Superior temporal gyrus (tissue), 1 donor: Measurements from ENCODE around the gene GATA5.
"Not testable (repeated sequence)": the region's sequence is repeated elsewhere in the genome, so short reads cannot be mapped to it uniquely, and the experiment has no call there.

ENCODE experiments used
- DNase-seq: peaks from one replicate; pipeline ENCODE4 v3.0.0-alpha.2; 2016; ENCODE audit errors: extremely low spot score

Gene GATA5

DNA sequence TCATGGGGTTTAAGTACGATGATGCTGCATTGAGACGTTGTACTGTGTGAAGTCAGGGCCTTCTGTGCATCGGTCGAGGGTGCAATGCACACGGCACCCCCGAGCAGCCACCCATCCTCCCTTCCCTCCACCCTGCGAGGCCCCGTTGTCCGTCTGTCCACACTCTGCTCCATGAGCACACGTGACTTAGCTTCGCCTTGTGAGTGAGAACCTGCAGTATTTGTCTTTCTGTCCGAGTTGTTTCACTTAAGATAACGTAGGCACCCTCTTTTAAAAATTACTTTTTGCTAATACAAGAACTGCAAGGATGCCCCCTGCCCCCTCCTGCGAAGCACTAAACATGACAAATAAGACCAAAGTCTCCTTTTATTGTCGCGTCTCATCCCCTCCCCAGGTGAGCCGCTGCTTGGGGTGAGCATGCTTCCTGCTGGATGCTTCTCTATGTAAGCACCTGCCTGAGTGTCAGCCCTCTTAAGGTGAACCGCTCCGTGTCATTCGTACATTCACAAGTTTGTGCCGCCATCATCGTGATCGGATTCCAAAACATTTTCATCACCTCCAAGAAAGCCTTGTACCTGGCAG is 44.8 kb downstream of the GATA5 start:
- DNase-seq: no peak

DNA sequence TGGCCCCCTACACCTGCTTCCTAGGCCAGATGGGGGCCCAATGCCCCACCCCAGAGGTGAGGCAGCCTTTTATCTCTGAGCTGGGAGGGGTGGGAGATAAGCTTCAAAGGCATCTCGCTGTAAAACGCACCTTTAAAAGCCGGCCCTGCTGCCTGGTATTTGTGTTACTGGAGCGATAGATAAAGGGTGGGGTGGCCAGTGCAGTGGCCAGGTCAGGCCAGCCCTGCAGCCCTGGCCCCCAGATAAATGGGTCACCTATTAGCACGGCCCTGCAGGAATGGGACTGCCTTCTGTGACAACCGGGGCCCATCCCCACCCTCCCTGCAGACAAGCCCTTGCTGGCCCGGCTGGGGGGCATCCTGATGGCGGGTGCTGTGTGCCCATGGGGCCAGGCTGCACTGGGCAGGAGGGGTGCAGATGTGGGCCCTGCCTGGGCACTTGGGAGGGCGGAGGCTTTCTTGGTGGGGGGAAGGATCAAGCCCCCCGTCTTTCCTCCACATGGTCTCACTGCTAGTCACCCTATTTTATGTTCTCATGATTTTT is 45.4 kb downstream of the GATA5 start:
- no peak for DNase-seq

DNA sequence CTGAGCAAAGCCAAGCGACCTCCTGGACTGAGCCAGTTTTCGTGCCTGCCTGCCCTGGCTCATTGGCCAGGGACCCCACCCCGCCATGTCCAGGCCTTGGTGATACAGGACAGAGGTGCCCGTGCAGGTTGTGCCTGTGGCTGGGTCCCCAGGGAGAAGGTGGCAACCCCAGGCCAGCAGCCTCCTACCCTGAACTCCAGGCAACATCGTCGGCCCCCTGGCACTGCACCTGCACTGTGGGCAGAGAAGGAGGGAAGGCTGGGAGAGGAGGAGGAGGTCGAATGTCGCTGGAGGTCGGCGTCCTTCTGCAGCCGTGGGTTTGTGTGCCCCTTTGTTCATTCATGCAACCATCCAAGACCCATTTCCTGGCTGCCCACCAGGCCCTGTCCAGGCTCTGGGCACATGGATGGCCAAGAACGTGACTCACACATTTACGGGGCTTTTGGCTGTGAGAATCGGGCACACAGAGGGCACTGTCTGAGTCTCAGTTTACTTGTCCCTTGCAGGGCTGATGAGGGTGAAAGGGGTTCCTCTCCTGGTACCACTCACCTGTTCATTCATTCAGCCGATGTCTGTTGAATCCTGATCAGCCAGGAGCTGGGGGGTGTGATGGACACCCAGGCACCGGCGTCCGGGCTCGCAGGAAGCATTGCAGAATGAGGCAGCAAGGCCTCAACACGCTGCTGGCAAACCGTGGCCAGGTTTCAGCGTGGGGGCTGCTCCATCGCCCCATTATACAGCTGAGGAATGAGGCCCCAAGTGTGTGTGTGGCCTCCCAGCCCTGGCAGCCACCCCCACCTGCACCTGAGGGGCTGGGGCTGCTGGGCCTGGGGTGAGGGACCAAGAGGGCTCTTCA is 46.1 kb downstream of the GATA5 start:
- DNase-seq: no peak

DNA sequence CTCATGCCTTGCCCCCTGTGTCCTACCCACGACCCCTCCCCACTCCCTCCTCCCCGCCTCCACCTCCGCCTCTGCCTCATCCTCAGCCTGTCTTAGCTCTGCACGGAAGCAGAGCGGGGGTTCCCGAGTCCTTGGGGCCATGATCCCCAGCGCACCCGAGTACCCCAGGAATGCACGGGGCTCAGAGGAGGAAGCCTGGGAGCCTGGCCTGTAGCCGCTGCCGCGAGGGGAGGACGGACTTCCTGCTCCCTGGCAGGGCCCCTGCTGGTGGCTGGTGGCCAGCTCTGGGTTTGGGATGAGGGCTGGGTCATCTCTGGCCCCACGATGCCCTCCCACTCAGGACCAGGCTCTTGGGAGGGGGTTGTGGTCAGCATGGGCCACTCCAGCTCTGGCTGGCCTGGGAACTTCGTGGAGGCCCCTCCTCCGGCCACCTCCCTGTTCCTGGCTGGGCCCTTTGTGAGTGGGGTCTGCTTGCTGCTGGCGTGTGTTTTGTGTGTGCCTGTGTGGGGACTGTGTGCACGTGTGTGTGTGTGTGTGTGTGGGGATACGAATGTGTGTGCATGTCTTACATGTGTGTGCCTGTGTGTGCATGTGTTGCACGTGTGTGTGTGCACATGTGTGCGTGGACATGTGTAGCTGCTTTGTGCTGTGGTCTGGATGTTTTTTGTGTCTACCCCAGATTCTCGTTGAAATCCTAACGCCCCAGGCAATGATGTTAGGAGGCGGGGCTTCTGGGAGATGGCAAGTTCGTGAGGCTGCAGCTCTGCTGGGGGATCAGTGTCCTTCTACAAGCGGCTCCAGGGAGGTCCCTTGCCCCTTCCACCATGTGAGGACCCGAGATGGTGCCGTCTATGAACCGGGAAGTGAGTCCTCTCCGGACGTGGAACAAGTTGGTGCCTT is 47.1 kb downstream of the GATA5 start:
- no peak for DNase-seq

DNA sequence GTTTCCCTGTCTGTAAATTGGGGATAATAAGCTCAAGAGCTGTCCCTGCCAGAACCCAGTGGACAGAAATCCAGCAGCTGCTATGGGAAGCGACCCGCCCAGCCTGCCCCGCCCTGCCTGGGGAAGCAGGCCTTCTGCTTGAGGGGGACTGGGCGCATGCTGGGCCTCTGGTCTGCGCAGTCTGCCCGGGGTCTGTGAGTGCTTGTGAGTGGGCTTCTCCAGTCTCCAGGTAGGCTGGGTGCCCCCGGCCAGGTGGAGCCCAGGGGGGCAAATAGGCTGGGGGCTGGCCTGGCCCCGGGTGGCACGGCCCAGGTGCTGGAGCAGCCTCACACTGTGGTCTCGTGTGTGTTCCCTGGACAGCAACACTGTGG is 47.8 kb downstream of the GATA5 start:
- no peak for DNase-seq

DNA sequence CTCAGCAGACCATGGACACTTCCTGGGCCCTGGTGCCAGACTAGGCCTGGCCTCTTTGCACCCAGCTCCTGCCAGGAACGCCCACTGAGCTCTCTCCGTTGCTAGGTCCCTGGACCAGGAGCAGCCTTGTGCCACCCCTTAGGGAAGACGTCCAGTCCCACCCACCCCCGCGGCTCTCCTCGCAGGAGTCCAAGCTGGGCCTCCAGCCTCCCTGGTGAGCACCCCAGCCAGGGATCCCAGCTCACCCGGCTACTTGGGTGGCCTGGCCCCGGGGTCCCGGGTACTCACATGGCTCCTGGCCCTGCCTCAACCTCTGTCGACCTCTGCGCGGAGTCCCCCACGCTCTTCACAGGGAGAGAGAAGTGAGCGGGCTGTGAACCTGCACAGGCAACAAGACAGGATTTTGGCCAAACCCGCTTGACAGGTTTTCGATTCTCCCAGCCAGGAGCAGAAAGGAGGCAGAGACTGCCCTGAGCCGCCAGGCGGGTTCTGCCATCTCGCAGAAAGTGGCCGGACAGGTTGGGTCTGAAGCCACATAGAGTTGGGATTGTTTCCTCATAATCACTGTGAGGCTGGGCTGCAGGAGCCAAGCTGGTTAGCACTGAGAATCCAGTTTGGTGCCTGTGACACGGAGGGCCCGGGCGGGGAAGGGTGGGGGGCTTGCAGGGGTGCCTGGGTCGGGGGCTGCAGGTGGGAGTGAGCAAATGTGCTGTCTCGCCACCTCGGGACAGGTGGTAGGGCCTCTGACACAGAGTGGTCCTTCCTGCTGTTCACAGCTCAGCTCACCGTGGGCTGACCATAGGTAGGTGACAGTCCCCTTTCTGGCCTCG is 48.4 kb downstream of the GATA5 start, which contains the start of gene RBBP8NL:
TSS of gene RBBP8NL (minus strand) at position 368 of the 830 bp plus-strand sequence. CDS start 7,892 bp downstream, outside the sequence.
- DNase-seq: no peak

DNA sequence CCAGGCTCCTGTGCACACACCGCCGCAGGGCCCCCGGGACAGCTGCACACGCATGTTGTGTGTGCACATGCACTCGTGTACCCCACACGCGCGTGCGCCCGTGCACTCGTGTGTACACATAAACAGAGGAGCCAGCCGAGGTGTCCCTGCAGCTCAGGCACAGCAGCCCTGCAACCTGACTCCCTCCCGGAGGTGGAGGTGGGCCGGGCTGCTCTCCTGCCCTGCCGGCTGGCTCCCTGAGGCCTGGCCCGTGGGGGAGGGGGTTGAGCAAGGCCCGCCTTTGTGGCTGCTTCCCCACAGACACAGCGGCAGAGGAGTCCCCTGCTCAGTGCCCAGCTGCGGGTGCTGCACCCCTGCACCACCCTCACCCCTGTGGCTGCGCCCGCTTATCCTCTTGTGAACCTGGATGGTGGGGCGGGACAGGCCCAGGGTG is 49.1 kb downstream of the GATA5 start:
- no peak for DNase-seq

DNA sequence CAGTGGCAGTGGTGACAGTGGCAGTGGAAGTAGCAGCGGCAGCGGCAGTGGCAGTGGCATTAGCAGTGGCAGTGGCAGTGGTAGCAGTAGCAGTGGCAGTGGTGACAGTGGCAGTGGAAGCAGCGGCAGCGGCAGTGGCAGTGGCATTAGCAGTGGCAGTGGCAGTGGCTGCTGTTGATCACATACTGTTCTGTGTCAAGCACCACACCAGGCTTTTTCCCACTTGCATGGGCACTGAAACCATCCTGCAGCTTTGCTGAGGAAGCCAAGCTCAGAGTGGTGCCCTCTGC is 49.8 kb downstream of the GATA5 start:
- not testable (repeated sequence) for DNase-seq

DNA sequence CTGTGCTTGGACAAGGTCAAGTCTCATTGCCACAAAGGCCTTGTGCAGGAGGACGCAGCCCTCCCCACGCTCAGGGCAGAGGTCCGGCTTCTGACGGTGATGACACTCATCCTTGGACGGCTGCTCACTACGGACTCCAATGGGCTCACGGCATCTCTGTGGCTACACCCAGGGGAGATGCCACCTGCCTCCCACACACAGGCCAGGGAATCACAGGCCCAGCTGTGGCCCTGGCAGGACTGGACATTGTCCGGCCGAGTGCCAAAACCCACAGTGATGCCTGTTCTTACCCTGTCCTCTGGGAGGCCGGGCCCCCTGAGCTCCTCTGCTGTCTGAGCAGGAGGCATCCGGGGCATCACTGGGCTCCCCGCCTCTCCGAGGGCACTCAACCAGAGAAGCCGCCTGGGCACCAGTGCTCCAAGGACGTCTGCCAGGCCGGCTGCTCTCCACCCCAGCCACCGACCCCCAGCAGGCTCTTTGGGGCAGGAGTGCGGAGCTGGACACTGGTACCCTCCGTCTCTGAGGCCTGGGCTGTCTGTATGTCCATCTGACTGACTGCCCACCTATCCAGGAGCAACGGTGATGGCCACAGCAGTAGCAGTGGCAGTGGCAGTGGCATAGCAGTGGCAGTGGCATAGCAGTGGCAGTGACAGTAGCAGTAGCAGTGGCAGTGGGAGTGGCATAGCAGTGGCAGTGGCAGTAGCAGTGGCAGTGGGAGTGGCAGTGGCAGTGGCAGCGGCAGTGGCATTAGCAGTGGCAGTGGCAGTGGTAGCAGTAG is 50.3 kb downstream of the GATA5 start:
- DNase-seq: no peak

DNA sequence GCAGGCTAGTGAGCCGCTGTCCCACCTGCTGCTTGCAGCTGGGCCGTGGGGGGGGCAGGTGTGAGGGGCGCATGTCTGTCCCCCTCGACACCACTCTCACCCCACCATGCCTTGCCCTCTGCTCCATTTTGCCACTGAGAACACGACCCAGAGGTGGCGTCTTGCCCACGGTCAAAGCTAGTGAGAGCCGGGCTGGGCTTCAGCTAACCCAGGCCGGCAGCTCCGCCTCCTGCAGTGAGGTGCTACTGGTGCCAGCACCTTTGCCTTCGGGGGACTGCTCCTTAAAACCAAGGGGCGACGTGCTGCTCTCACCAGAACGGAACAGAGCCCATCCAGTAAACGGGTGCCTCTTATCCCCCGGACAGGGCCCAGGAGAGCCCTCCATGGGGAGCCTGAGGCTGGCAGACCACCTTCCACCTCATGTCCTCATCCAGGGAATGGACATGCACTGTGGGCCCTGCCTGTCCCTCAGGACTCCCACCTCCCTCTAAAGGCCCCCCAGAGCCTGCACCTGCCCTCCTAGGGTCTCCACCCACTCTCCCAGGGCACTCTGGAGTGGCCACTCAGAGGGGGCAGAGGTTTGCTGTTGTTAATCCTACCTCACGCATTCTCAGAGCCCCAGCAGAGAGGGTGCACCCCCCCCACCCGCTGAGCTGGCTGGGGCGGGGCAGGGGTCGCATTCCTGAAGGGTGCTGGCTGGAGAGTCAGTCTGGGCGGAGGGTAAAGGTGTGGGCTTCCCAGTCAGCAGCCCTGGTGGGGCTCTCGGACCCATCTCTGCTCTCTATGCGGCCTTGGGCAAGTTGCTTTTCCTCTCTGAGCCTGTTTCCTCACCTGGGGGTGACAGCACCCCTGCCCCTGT is 51.3 kb downstream of the GATA5 start:
- no peak for DNase-seq

DNA sequence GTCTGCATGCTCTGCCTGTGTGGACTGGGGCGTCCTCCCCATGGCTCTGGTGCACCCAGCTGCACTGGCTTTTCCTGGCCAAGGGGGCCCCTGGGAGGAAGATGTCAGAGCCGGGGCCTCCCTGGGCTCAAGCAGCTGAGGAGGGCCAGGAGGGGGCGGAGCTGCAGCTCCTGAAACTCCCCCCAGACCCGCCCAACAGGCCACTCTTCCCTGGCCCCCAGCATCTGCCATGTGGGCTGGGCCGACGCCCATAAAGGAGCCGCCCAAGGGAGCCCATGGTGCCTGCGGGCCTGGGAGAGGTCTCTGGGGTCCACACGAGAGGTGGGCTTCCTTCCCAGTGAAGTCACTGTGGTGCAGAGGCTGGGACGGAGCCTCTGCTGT is 52.5 kb downstream of the GATA5 start:
- no peak for DNase-seq

DNA sequence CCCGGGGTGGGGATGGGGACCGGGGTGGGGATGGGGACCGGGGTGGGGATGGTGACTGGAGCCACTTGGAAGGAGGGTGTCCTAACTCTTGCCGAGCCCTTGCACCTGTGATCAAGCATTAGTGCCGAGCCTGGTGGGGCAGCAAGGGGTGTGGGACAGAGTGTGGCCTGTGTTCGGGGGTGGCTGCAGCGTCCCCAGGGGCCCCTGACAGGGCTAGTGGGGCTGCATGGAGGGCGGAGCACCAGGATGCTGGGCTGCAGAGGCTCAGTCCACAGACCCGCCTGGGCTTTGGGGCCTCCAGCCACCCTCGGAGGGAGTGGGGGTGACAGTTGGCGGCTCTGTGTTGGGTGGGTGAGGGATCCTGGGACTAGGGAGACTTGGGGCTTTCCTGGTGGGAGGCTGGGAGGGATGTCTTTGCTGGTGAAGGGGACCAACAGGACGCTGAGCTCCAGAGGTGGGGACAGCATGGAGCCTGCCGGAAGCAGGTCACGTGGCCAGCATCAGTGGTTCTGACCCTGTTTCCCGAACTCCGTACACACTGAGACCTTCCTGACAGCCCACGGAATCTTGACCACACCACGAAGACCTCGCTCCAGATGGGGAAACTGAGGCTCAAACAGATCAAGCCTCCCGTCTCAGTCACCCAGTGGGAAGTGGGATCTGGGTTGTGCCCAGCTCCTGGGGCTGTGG is 53.0 kb downstream of the GATA5 start:
- DNase-seq: no peak

DNA sequence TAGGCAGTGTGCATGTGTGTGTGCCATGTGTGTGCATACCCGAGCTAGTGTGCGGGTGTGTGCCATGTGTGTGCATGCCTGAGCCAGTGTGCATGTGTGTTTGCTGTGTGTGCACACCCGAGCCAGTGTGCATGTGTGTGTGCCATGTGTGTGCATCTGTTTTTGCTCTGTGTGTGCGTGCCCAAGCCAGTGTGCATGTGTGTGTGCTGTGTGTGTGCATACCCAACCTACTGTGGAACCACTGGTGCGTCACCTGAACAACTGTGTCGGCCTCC is 54.1 kb downstream of the GATA5 start:
- no peak for DNase-seq

DNA sequence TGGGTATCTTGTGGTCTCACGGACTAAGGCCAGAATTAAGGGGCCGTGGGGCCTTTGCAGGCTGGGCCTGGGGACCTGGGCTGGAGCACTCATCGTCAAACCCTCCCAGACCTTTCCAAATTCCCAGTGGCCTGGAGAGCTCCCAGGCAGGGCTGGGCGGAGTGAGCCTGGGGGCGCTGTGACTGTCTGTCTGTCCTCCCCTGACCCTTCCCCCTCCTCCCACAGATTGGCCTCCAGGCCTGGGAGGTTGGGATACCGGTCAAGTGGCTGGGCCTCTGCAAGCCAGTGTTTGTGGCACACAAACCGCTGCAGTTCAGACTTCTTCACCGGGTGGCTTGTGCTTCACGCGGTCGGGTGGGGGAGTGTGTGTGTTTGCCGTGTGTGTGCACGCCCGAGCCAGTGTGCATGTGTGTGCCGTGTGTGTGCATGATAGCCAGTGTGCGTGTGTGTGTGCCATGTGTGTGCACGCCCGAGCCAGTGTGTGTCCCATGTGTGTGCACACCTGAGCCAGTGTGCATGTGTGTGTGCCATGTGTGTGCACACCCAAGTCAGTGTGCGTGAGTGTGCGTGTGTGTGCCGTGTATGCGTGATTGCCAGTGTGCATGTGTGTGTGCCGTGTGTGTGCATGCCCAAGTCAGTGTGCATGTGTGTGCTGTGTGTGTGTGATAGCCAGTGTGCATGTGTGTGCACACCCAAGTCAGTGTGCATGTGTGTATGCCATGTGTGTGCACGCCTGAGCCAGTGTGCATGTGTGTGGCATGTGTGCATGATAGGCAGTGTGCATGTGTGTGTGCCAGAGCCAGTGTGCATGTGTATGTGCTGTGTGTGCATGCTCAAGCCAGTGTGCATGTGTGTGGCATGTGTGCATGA is 54.7 kb downstream of the GATA5 start:
- DNase-seq: no peak

DNA sequence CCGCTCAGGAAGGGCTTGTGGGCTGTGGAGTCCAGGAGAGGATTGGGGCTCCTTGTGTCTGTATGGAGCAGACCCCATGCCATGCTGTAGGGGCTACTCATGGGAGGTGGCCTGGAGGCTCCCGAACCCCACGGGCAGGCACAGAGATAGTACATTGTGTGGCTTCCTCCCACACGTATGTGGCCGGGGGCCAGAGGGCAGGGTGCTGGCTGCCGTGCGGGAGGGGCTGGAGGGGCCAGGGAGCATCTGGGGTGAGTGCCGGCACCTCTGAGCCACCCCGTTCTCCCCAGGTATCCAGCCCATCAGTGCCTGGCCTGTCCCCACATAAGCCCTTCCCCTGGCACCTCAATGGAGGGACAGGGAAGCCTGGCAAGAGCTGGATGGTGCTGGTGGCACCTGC is 56.0 kb downstream of the GATA5 start:
- no peak for DNase-seq

DNA sequence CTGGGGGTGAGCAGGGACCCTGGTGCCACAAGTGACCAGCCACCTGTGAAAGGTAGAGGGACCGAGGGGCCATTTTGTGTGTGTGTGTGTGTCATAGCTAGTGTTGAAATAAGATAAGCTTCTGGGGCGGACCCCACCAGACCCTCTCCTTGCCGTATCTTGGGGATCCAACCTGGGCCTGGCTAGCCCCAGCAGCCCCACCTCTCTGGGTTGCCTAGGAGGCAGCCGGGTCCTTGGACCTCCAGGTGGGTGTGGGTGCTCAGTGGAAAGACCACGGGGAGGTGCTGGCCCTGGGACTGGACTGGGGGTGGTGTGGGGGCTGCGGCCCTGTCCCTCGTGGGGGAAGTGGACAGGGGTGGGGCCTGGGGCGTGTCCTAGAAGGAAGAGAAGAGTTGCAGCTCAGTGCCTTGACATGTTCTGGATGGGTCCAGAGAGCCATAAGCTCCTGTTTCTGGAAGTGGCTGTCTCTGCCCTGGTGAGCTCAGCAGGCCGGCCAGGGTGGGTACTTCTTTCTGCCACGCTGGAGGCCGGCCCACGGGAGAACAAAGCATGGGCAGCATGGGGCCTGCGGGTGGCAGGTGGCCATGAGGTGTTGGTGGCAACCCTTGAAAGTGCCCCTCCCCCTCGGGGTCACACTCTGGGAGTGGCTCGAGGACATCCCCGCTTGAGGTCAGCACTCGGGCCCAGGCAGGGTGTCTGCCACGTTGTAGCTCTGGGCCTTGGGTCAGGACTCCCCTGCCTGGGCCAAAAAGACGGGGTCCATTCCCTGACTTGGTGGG is 56.9 kb downstream of the GATA5 start:
- DNase-seq: no peak

DNA sequence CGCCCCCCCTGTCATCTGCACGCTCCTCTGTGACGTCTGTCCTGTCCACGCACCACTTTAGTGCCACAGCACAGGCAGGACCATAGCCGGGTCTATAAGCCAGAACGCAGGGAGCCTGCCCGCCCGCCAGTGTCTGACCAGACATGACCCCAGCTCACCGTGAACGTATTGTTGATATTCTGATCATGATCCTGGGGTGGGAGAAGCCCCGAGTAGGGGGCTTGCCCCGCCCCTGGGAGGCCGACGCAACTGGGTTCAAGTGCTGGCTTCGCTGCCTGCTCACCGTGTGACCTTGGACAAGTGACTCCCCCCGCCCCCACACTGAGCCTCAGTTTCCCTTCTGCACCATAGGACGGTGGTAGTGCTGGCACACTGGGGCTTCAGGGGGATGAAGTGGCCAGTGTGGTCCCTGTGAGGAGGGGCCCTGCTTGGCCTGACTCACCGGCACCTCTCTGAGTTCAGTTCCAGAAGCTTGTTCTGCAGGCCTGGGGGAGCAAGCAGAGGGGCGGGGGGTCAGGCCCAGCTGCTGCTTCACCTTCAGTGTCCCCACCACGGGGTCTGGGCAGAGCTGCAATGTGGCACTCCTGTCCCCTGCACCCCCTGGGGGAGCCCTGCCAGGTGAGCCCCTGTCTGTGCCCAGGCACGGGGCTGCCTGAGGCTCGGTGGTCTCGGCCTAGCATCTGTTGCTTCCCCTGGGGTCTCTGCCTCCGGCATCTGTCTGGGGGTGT is 57.6 kb downstream of the GATA5 start:
- no peak for DNase-seq
